Tibial nerve (tissue), 4 donors: ENCODE data around the gene PHTF2. TPM values are rescaled to one million over a fixed set of nuclear protein-coding genes. Genes with fewer than 3 reads are reported as not detected.
"Not testable (repeated sequence)": the region's sequence is repeated elsewhere in the genome, so short reads cannot be mapped to it uniquely, and the experiment has no call there.

Experiments
- DNase-seq, 2 donors: peaks; one replicate each; pipeline ENCODE4 v3.0.0-alpha.2; 2019; ENCODE audit warnings: low spot score in 2 of 2
- H3K27ac ChIP-seq, 4 donors: fragments of 200-600 bp; sonication (generic) in 3 of 4; one replicate each; pipeline ENCODE4 v1.5.1; 2017 to 2019; ENCODE audit warnings: mild to moderate bottlenecking in 1 of 4
- H3K27me3 ChIP-seq, 2 donors: fragments of 200-600 bp; sonication (generic) in 1 of 2; one replicate each; pipeline versions ENCODE4 v1.5.1 to v1.6.0; 2017 to 2019
- H3K36me3 ChIP-seq, 3 donors: fragments of 200-600 bp; sonication (generic); one replicate each; pipeline ENCODE4 v1.5.1; 2018 to 2019
- H3K4me1 ChIP-seq, 4 donors: fragments of 200-600 bp; sonication (generic) in 3 of 4; one replicate each; pipeline ENCODE4 v1.5.1; 2017 to 2019
- H3K4me3 ChIP-seq, 4 donors: fragments of 200-600 bp; sonication (generic) in 3 of 4; one replicate each; pipeline ENCODE4 v1.5.1; 2017 to 2019; ENCODE audit warnings: mild to moderate bottlenecking in 1 of 4, moderate library complexity in 1 of 4
- H3K9me3 ChIP-seq, 4 donors: fragments of 200-600 bp; sonication (generic) in 3 of 4; one replicate each; pipeline ENCODE4 v1.5.1; 2017 to 2019
- EP300 ChIP-seq, 2 donors: sonication (generic); formaldehyde crosslinking; IDR thresholded peaks; one replicate each; pipeline ENCODE4 v1.6.1; 2017; ENCODE audit warnings: antibody characterized with exemption in 2 of 2, mild to moderate bottlenecking in 1 of 2
- POLR2A ChIP-seq, 2 donors: fragments of 450-650 bp; IDR thresholded peaks; one replicate each; pipeline ENCODE4 v1.6.1; 2017; ENCODE audit warnings: antibody characterized with exemption in 2 of 2, mild to moderate bottlenecking in 2 of 2, moderate library complexity in 2 of 2
- WGBS, 2 donors: methylation state at CpG; one replicate each; pipeline ENCODE4 v1.1.5; 2018; 5-methylcytosine and 5-hydroxymethylcytosine counted together
- total RNA-seq, 4 donors: library from RNA; depleted of rRNA; stranded (reverse); fragments of >200 nt; gene quantifications; one replicate each; pipeline ENCODE4 v1.1.0, GENCODE V29; 2016
- TF ChIP-seq, protein P1 (sequence below), 5 experiments: fragments of 200-600 bp in 3 of 5; fragments of 450-650 bp in 2 of 5; sonication (generic) in 3 of 5; IDR thresholded peaks; one replicate each; pipeline ENCODE4 v1.5.1; 2016 to 2019; ENCODE audit warnings: antibody characterized with exemption in 5 of 5, mild to moderate bottlenecking in 3 of 5, moderate library complexity in 2 of 5

PHTF2 gene
- total RNA-seq, 4 donors from 2014 or later = 12.6 to 16.5 (median 14.7) TPM

DNA sequence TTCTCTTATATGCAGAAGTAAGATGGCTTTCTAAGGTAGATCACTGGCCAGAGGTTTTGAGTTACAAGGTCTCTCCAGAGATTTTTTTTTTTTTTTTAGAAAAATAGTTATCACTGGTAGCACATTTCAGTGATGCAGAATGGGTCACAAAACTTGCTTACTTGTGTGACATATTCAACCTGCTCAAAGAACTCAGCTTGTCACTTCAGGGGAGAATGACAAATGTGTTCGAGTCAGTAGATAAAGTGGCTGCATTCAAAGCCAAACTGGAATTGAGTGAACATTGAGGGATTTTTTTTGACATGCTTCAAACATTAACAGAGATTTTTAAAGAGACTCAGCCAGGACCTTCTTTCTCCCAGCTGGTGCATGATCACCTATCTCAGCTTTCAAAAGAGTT lies 33.4 kb downstream of the PHTF2 start:
- no peak for DNase-seq
- H3K27ac ChIP-seq = no peak overlapping the region
- H3K9me3 ChIP-seq = no peaks in the 10 kb centered on the region
- no peaks in the 10 kb centered on the region for H3K4me1 ChIP-seq
- H3K36me3 ChIP-seq = peaks cover 0 to 3% (median 0%) of the 10 kb centered on the region in 3 donors
- 84 to 91% methylated on average over 1 of the region's 1 CpG for WGBS, 2 donors
- no peaks in the 10 kb centered on the region for H3K27me3 ChIP-seq
- TF ChIP-seq EP300 (IDR thresholded peaks at IDR 0.05) (no peak), POLR2A (IDR thresholded peaks at IDR 0.05) (no peak)
- TF ChIP-seq, protein P1, sequence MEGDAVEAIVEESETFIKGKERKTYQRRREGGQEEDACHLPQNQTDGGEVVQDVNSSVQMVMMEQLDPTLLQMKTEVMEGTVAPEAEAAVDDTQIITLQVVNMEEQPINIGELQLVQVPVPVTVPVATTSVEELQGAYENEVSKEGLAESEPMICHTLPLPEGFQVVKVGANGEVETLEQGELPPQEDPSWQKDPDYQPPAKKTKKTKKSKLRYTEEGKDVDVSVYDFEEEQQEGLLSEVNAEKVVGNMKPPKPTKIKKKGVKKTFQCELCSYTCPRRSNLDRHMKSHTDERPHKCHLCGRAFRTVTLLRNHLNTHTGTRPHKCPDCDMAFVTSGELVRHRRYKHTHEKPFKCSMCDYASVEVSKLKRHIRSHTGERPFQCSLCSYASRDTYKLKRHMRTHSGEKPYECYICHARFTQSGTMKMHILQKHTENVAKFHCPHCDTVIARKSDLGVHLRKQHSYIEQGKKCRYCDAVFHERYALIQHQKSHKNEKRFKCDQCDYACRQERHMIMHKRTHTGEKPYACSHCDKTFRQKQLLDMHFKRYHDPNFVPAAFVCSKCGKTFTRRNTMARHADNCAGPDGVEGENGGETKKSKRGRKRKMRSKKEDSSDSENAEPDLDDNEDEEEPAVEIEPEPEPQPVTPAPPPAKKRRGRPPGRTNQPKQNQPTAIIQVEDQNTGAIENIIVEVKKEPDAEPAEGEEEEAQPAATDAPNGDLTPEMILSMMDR (IDR thresholded peaks at IDR 0.05) = no peak
- H3K4me3 ChIP-seq = no peak overlapping the region

DNA sequence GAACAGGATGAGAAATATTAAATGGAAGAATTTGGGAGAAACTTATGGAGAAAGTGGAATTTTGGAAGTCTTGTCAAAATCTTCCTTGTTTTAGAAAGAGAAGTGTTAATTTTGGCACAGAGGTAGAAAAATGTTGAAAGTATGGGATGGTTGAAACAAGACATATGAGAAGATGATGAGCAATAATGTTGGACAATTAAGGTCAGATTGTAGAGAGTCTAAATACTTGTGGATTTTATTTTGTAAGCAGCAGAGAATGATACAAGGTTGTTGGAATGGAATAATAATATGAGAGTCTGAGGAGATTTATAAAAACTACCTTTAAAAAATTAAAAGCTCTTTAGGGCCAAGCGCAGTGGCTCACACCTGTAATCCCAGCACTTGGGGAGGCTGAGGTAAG lies 34.6 kb downstream of the PHTF2 start:
- Histone ChIP-seq H3K36me3 (peaks cover 0 to 3% (median 0%) of the 10 kb centered on the region in 3 donors), H3K27ac (no peak overlapping the region), H3K9me3 (no peaks in the 10 kb centered on the region), H3K27me3 (no peaks in the 10 kb centered on the region), H3K4me1 (no peaks in the 10 kb centered on the region), H3K4me3 (no peak overlapping the region)
- TF ChIP-seq, protein P1 (IDR thresholded peaks at IDR 0.05) = no peak
- no peak for TF ChIP-seq EP300 (IDR thresholded peaks at IDR 0.05)
- TF ChIP-seq POLR2A (IDR thresholded peaks at IDR 0.05) = no peak
- no peak for DNase-seq
- 92 to 96% methylated on average over 1 of the region's 1 CpG for WGBS, 2 donors

DNA sequence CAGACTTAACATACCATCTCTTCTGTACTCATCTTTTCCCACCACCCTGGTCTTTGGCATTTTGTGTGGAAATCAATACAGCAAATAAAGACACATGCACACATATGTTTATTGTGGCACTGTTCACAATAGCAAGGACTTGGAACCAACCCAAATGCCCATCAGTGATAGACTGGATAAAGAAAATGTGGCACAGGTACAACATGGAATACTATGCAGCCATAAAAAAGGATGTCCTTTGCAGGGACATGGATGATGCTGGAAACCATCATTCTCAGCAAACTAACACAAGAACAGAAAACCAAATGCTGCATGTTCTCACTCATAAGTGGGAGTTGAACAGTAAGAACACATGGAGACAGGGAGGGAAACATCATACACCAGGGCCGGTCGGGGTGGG lies 37.9 kb downstream of the PHTF2 start:
- H3K4me1 ChIP-seq, H3K9me3 ChIP-seq, H3K4me3 ChIP-seq, DNase-seq, H3K27me3 ChIP-seq, H3K27ac ChIP-seq, H3K36me3 ChIP-seq: not testable (repeated sequence)
- WGBS, 2 donors = 95 to 96% methylated on average over 2 of the region's 2 CpGs

DNA sequence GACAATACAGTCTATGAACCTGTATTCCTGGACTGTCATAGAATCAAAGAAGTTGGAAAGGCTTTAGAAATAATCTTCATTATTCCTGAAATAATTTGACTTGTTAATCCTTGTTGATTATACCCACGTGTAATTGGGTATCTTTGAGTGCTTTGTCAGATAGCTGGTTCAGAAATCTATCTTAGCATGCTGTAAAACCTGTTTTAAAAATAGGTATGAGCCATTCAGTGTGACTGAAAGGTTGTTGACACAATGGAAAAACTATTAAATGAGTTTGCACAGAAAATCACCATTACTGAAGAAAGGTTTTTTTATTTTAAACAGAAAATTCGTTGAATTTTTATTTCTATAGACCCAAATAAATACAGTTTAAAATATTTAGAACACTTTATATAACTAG lies 38.7 kb downstream of the PHTF2 start:
- Histone ChIP-seq H3K27me3 (no peaks in the 10 kb centered on the region), H3K4me1 (peaks cover 0 to 5% (median 0%) of the 10 kb centered on the region in 4 donors), H3K27ac (no peak overlapping the region), H3K4me3 (no peak overlapping the region), H3K36me3 (no peaks in the 10 kb centered on the region), H3K9me3 (no peaks in the 10 kb centered on the region)
- 62 to 64% methylated on average over 2 of the region's 2 CpGs for WGBS, 2 donors
- TF ChIP-seq, protein P1 (IDR thresholded peaks at IDR 0.05) = no peak
- TF ChIP-seq EP300 (IDR thresholded peaks at IDR 0.05) (no peak), POLR2A (IDR thresholded peaks at IDR 0.05) (no peak)
- no peak for DNase-seq

DNA sequence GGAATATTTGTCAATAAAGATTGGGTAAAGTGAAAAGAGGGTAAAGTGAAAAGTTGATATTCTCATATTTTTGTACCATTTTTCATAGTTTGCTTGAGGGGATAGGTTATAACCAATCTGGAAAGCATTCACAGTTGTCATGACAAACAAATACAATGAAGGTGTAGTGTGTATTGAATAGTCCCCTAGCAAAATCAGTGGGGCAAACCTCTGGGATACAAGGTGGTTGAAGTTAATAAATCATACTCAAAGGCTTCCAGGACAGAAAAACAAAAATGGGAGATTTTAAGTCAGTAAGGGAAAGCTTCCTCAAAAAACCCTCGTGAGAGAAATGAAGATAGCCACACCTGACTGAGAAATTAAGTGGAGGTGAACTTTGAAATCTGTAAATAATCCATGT lies 39.4 kb downstream of the PHTF2 start:
- TF ChIP-seq EP300 (IDR thresholded peaks at IDR 0.05) (no peak), POLR2A (IDR thresholded peaks at IDR 0.05) (no peak)
- TF ChIP-seq, protein P1 (IDR thresholded peaks at IDR 0.05) = no peak
- DNase-seq = no peak
- Histone ChIP-seq H3K4me3 (no peak overlapping the region), H3K4me1 (peaks cover 0 to 5% (median 0%) of the 10 kb centered on the region in 4 donors), H3K27ac (no peak overlapping the region), H3K27me3 (no peaks in the 10 kb centered on the region), H3K9me3 (no peaks in the 10 kb centered on the region), H3K36me3 (no peaks in the 10 kb centered on the region)
- WGBS, 2 donors = 64 to 87% methylated on average over 1 of the region's 1 CpG

DNA sequence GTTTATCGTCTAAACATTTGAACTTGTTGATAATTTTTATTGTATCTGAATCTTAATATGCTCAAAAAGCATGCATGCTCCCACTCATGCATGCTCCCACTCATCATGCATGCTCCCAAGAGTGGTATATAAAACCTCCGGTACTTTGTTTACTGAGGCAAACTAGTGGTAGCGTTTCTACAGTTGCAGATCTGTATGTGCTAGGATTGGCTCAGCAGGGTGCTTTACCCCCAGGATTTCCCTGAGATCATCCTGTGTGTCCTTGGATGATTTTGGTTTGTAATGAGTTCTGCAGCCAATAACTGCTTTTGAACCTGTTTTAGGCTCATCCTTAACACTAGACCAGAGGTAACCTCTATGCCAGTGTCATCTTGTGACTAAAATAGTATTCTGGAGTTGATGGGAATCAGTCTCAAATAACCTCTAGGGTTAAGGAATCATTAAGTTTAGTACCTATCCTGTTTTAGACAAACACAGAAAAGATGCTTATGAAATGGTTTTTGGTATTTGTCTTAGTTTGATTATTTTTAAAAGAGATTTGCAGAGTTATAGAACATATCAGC lies 40.4 kb downstream of the PHTF2 start:
- TF ChIP-seq POLR2A (IDR thresholded peaks at IDR 0.05) (no peak), EP300 (IDR thresholded peaks at IDR 0.05) (no peak)
- TF ChIP-seq, protein P1 (IDR thresholded peaks at IDR 0.05) = no peak
- no peak for DNase-seq
- 51 to 59% methylated on average over 3 of the region's 3 CpGs for WGBS, 2 donors

More for the DNA sequence above, 40.4 kb downstream of the PHTF2 start:
- no peak overlapping the region for H3K27ac ChIP-seq
- no peaks in the 10 kb centered on the region for H3K36me3 ChIP-seq
- no peaks in the 10 kb centered on the region for H3K27me3 ChIP-seq
- H3K4me3 ChIP-seq = no peak overlapping the region
- H3K4me1 ChIP-seq = peaks cover 0 to 5% (median 0%) of the 10 kb centered on the region in 4 donors
- H3K9me3 ChIP-seq = no peaks in the 10 kb centered on the region
